CD8-positive, alpha-beta memory T cell (primary cell): ENCODE data around the gene CEP72. TPM values are rescaled to one million over a fixed set of nuclear protein-coding genes. Genes with fewer than 3 reads are reported as not detected.
A peak's percentile ranks its signal among the peaks of the same experiment; 100 is the strongest.

Experiments used
- CTCF ChIA-PET: fragments of 350-600 bp; sonication (Branson Sonifier 250); formaldehyde crosslinking; loops from one replicate; lab custom pipeline; 2021; ENCODE audit warnings: antibody characterized with exemption; lab: Charles Lee
- POLR2A ChIA-PET: fragments of 350-600 bp; sonication (Branson Sonifier 250); formaldehyde crosslinking; loops from one replicate; lab custom pipeline; 2021; ENCODE audit warnings: antibody characterized with exemption; lab: Charles Lee
- DNase-seq, 5 donors: peaks; one replicate each; pipeline versions ENCODE4 v3.0.0 to v3.0.0-alpha.2; 2020 to 2022; ENCODE audit warnings: mixed read lengths in 1 of 5
- H3K27ac ChIP-seq: one replicate; pipeline ENCODE4 v1.7.0; 2013; ENCODE audit warnings: low read depth, mild to moderate bottlenecking, low read length, moderate library complexity
- H3K27me3 ChIP-seq: 2 replicates; pipeline ENCODE4 v1.7.0; 2013; ENCODE audit warnings: low read length, mild to moderate bottlenecking; ENCODE audit not compliant: insufficient read depth, poor library complexity, severe bottlenecking
- H3K36me3 ChIP-seq: 2 replicates; pipeline ENCODE4 v1.7.0; 2013; ENCODE audit warnings: mild to moderate bottlenecking, low read length, moderate library complexity; ENCODE audit not compliant: insufficient read depth
- H3K4me1 ChIP-seq: 2 replicates; pipeline ENCODE4 v1.7.0; 2013; ENCODE audit warnings: mild to moderate bottlenecking, low read length, moderate library complexity; ENCODE audit not compliant: insufficient read depth
- H3K4me3 ChIP-seq: 2 replicates; pipeline ENCODE4 v1.7.0; 2013; ENCODE audit warnings: mild to moderate bottlenecking, low read length
- H3K9me3 ChIP-seq: 2 replicates; pipeline ENCODE4 v1.7.0; 2013; ENCODE audit warnings: mild to moderate bottlenecking, low read length
- H3K27ac Mint-ChIP-seq, 8 donors: one replicate each; pipeline ENCODE4 v1.8.0; 2020 to 2021; ENCODE audit warnings: mixed read lengths in 8 of 8, mild to moderate bottlenecking in 6 of 8, inconsistent platforms in 3 of 8, moderate library complexity in 3 of 8
- H3K27me3 Mint-ChIP-seq, 2 donors: one replicate each; pipeline ENCODE4 v1.8.0; 2020 to 2021; ENCODE audit warnings: mixed read lengths in 2 of 2, mild to moderate bottlenecking in 1 of 2, moderate library complexity in 1 of 2
- H3K36me3 Mint-ChIP-seq, 3 donors: one replicate each; pipeline ENCODE4 v1.8.0; 2020 to 2021; ENCODE audit warnings: mixed read lengths in 3 of 3, inconsistent platforms in 1 of 3, mild to moderate bottlenecking in 1 of 3
- H3K4me1 Mint-ChIP-seq, 3 donors: one replicate each; pipeline ENCODE4 v1.8.0; 2020 to 2021; ENCODE audit warnings: mixed read lengths in 3 of 3, inconsistent platforms in 1 of 3, mild to moderate bottlenecking in 1 of 3
- H3K4me3 Mint-ChIP-seq, 7 donors: one replicate each; pipeline ENCODE4 v1.8.0; 2020 to 2021; ENCODE audit warnings: mixed read lengths in 7 of 7, mild to moderate bottlenecking in 6 of 7, moderate library complexity in 4 of 7, inconsistent platforms in 2 of 7
- H3K9me3 Mint-ChIP-seq, 5 donors: one replicate each; pipeline ENCODE4 v1.8.0; 2020 to 2022; ENCODE audit warnings: mixed read lengths in 5 of 5, mild to moderate bottlenecking in 3 of 5, moderate library complexity in 2 of 5, inconsistent platforms in 1 of 5
- polyA plus RNA-seq: library from polyadenylated mRNA; unstranded; fragments of 300-500 nt; fragmentation: Illumina TruSeq; gene quantifications from one replicate; pipeline ENCODE4 v1.2.3, GENCODE V29; 2021
- total RNA-seq, 2 experiments: library from RNA; stranded (reverse); gene quantifications; one replicate each; pipeline ENCODE4 v1.2.3, GENCODE V29; 2021

The CEP72 gene
- total and polyA plus RNA-seq, 3 experiments from 2014 or later, result 4.2 to 21.0 (median 20.0) TPM

- Histone ChIP-seq H3K4me3 (no peak overlapping the region), H3K27ac (no peak overlapping the region), H3K36me3 (no peaks in the 10 kb centered on the region), H3K4me1 (no peaks in the 10 kb centered on the region), H3K27me3 (peaks cover 7% of the 10 kb centered on the region), H3K9me3 (no peaks in the 10 kb centered on the region)
- Mint-ChIP-seq H3K27ac (peak overlapping the region in 1 of 8 donors; percentile 68), H3K27me3 (peaks cover 17 to 39% of the 10 kb centered on the region in 2 donors), H3K4me1 (no peaks in the 10 kb centered on the region), H3K4me3 (no peak overlapping the region), H3K36me3 (no peaks in the 10 kb centered on the region), H3K9me3 (peaks cover 0 to 2% (median 0%) of the 10 kb centered on the region in 5 donors)
- DNase-seq, result no peak
- POLR2A ChIA-PET, result no interaction called here
- CTCF ChIA-PET, result no interaction called here
Observed at GRCh38 chr5:587403-587802, 24.7 kb upstream of the CEP72 start.

- Histone ChIP-seq H3K4me3 (no peak overlapping the region), H3K27me3 (peaks cover 7% of the 10 kb centered on the region), H3K27ac (no peak overlapping the region), H3K36me3 (no peaks in the 10 kb centered on the region), H3K9me3 (no peaks in the 10 kb centered on the region), H3K4me1 (no peaks in the 10 kb centered on the region)
- peaks cover 17 to 39% of the 10 kb centered on the region in 2 donors for H3K27me3 Mint-ChIP-seq
- H3K36me3 Mint-ChIP-seq, result no peaks in the 10 kb centered on the region
- no peak overlapping the region for H3K27ac Mint-ChIP-seq
- DNase-seq, result no peak
- CTCF ChIA-PET, result no interaction called here
- no peaks in the 10 kb centered on the region for H3K4me1 Mint-ChIP-seq
- peaks cover 0 to 2% (median 0%) of the 10 kb centered on the region in 5 donors for H3K9me3 Mint-ChIP-seq
- POLR2A ChIA-PET, result no interaction called here
- H3K4me3 Mint-ChIP-seq, result no peak overlapping the region
Observed at GRCh38 chr5:588406-588995, 23.6 kb upstream of the CEP72 start.

DNA sequence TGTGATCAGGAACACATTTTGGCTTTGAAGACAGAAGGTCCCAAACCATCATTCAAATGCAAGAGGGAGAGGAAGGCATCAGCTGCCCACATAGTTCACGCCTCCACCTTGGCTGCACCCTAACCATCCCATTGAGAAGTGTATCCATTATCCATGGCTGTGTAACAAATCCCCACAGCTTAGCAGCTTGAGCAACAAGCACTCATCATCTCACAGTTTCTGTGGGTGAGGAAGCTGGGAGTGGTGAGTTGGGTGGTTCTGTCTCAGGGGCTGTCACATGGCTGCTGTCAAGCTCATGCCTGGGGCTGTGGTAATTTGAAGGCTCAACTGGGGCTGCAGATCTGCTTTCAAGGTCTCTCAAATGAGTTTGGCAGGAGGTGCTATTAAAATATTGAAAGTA is 23.0 kb upstream of the CEP72 start:
- H3K4me1 Mint-ChIP-seq, result no peaks in the 10 kb centered on the region
- H3K36me3 Mint-ChIP-seq, result no peaks in the 10 kb centered on the region
- Histone ChIP-seq H3K27me3 (peaks cover 7% of the 10 kb centered on the region), H3K36me3 (no peaks in the 10 kb centered on the region), H3K27ac (no peak overlapping the region), H3K4me1 (no peaks in the 10 kb centered on the region), H3K4me3 (no peak overlapping the region), H3K9me3 (no peaks in the 10 kb centered on the region)
- no peak overlapping the region for H3K27ac Mint-ChIP-seq
- H3K4me3 Mint-ChIP-seq, result no peak overlapping the region
- CTCF ChIA-PET, result no interaction called here
- H3K27me3 Mint-ChIP-seq, result peaks cover 17 to 40% of the 10 kb centered on the region in 2 donors
- POLR2A ChIA-PET, result no interaction called here
- DNase-seq, result no peak
- H3K9me3 Mint-ChIP-seq, result peaks cover 0 to 2% (median 0%) of the 10 kb centered on the region in 5 donors

DNA sequence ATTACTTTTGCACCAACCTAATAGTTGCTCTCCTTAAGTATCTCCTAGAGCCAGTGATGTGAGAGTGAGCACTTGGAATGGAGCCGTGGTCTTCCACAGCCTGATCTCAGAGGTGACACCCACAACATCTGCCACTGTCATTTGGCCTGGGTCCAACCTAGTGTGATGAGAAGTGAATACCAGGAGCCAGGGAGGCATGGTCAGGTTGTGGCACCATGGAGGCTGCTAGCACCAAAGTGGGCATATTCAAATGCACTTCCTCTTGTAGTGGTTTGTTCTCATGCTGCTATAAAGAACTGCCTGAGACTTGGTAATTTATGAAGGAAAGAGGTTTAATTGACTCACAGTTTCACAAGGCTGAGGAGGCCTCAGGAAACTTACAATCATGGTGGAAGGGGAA is 22.6 kb upstream of the CEP72 start:
- Histone ChIP-seq H3K36me3 (no peaks in the 10 kb centered on the region), H3K27ac (no peak overlapping the region), H3K4me1 (no peaks in the 10 kb centered on the region), H3K27me3 (peaks cover 7% of the 10 kb centered on the region), H3K4me3 (no peak overlapping the region), H3K9me3 (no peaks in the 10 kb centered on the region)
- Mint-ChIP-seq H3K36me3 (no peaks in the 10 kb centered on the region), H3K4me3 (peak overlapping the region in 1 of 7 donors; percentile 8), H3K4me1 (no peaks in the 10 kb centered on the region), H3K9me3 (peaks cover 0 to 2% (median 0%) of the 10 kb centered on the region in 5 donors), H3K27ac (peak overlapping the region in 1 of 8 donors; percentile 63), H3K27me3 (peaks cover 17 to 41% of the 10 kb centered on the region in 2 donors)
- DNase-seq, result no peak
- CTCF ChIA-PET, result no interaction called here
- POLR2A ChIA-PET, result no interaction called here

DNA sequence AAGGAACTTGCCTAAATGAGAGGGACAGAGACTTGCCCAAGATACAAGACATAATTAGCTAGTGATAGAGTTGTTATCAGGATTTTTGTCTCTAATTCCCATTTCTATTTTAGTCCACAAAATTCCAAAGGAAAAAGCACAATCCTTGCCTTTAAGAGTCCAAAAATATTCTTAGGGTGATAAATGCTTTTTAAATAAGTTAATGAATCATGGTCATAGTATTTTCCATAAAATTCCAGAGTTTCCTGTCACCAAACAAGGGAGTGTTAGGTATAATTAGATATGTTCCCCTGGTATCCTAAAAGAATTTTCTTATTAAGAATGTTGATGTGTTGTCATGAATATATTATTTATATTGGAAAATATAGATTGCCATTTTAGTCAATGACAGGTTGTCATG is 21.8 kb upstream of the CEP72 start:
- CTCF ChIA-PET, result no interaction called here
- DNase-seq, result no peak
- no peaks in the 10 kb centered on the region for H3K36me3 Mint-ChIP-seq

GRCh38 chr5:591746-592145 is 20.4 kb upstream of the CEP72 start:
- Histone ChIP-seq H3K9me3 (no peaks in the 10 kb centered on the region), H3K4me3 (no peak overlapping the region), H3K27me3 (peaks cover 7% of the 10 kb centered on the region), H3K36me3 (no peaks in the 10 kb centered on the region), H3K27ac (no peak overlapping the region), H3K4me1 (no peaks in the 10 kb centered on the region)
- H3K27me3 Mint-ChIP-seq, result peaks cover 21 to 48% of the 10 kb centered on the region in 2 donors
- DNase-seq, result peak in 1 of 5 donors; percentile 25
- ChIA-PET CTCF (interaction anchor here (1.0 kb wide), 1 partner anchor 12 kb away, joined by 3 read pairs; no protein-coding TSS in a partner anchor), POLR2A (no interaction called here)
- H3K27ac Mint-ChIP-seq, result no peak overlapping the region
- H3K4me1 Mint-ChIP-seq, result no peaks in the 10 kb centered on the region
- no peaks in the 10 kb centered on the region for H3K36me3 Mint-ChIP-seq
- H3K9me3 Mint-ChIP-seq, result peaks cover 0 to 2% (median 0%) of the 10 kb centered on the region in 5 donors
- H3K4me3 Mint-ChIP-seq, result no peak overlapping the region

More for the DNA sequence above, 21.8 kb upstream of the CEP72 start:
- no peaks in the 10 kb centered on the region for H3K4me1 ChIP-seq
- no peaks in the 10 kb centered on the region for H3K9me3 ChIP-seq
- H3K36me3 ChIP-seq, result no peaks in the 10 kb centered on the region
- Mint-ChIP-seq H3K27me3 (peaks cover 20 to 44% of the 10 kb centered on the region in 2 donors), H3K27ac (no peak overlapping the region), H3K4me1 (no peaks in the 10 kb centered on the region), H3K4me3 (no peak overlapping the region), H3K9me3 (peaks cover 0 to 2% (median 0%) of the 10 kb centered on the region in 5 donors)
- no peak overlapping the region for H3K4me3 ChIP-seq
- POLR2A ChIA-PET, result no interaction called here
- no peak overlapping the region for H3K27ac ChIP-seq
- peaks cover 7% of the 10 kb centered on the region for H3K27me3 ChIP-seq

DNA sequence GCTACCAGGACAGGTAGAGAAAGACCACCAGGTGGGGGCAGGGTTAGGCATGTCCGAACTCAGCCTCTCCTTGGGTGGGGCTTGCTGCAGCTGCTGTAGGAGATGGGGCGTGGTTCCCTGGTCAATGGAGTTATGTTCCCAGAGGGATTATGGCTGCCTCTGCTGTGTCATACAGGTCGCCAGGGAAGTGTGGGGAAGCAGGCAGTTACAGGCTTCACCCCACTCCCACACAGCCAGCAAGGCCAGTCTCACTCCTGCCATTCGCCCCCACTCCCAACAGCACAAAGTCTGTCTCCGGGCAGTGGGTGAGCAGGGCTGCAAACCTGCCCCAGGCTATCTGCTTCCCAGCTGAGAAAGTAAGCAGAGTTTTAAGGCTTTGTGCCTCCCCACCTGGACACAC is 20.0 kb upstream of the CEP72 start:
- Mint-ChIP-seq H3K4me3 (no peak overlapping the region), H3K9me3 (peaks cover 0 to 2% (median 0%) of the 10 kb centered on the region in 5 donors), H3K4me1 (no peaks in the 10 kb centered on the region), H3K36me3 (no peaks in the 10 kb centered on the region), H3K27me3 (peaks cover 21 to 49% of the 10 kb centered on the region in 2 donors), H3K27ac (no peak overlapping the region)
- no peak overlapping the region for H3K4me3 ChIP-seq
- no peaks in the 10 kb centered on the region for H3K36me3 ChIP-seq
- ChIA-PET CTCF (no interaction called here), POLR2A (no interaction called here)
- no peaks in the 10 kb centered on the region for H3K9me3 ChIP-seq
- DNase-seq, result peak in 1 of 5 donors; percentile 19
- H3K27ac ChIP-seq, result no peak overlapping the region
- peaks cover 7% of the 10 kb centered on the region for H3K27me3 ChIP-seq
- no peaks in the 10 kb centered on the region for H3K4me1 ChIP-seq

- no peaks in the 10 kb centered on the region for H3K36me3 Mint-ChIP-seq
- H3K4me1 Mint-ChIP-seq, result peaks cover 3 to 5% (median 4%) of the 10 kb centered on the region in 3 donors
- no peak overlapping the region for H3K4me3 Mint-ChIP-seq
- H3K27ac Mint-ChIP-seq, result peak overlapping the region in 1 of 8 donors; percentile 42
- Histone ChIP-seq H3K27ac (no peak overlapping the region), H3K4me3 (no peak overlapping the region), H3K36me3 (no peaks in the 10 kb centered on the region), H3K4me1 (no peaks in the 10 kb centered on the region), H3K9me3 (no peaks in the 10 kb centered on the region), H3K27me3 (peaks cover 7% of the 10 kb centered on the region)
- ChIA-PET POLR2A (no interaction called here), CTCF (no interaction called here)
- peaks cover 0 to 1% (median 0%) of the 10 kb centered on the region in 5 donors for H3K9me3 Mint-ChIP-seq
- DNase-seq, result peak in 1 of 5 donors; percentile 24
- peaks cover 25 to 57% of the 10 kb centered on the region in 2 donors for H3K27me3 Mint-ChIP-seq
Observed at GRCh38 chr5:593511-593910, 18.6 kb upstream of the CEP72 start.
